Measurements from ENCODE around the gene EHF.

The EHF gene

DNA sequence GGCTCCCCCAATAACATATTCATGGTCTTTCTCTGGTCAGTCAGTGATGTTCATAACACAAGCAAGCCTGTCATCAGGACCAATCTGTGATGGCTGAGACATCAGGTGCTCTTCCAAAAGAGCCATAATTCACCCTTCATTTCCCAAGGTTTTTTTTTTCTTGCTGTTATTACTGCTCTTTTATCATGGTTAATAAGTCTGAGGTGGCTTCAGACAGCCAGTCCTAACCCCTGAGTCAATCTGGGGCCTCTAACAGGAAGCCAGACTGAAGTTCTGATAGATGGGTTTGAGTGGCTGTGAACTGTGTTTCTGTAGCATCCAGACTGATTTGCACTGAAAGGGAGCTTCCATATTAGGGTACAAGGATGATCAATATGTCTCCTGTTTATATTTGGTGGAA is 8.8 kb downstream of the EHF start:
- TF ChIP-seq ARNT (IDR thresholded peaks at IDR 0.05) (no peak), CTBP1 (IDR thresholded peaks at IDR 0.05; ENCODE audit: borderline replicate concordance) (no peak), ZNF384 (IDR thresholded peaks at IDR 0.05) (no peak), ELF4 (IDR thresholded peaks at IDR 0.05) (no peak), BHLHE40 (IDR thresholded peaks at IDR 0.05; ENCODE audit: borderline replicate concordance) (no peak), HDGF (IDR thresholded peaks at IDR 0.05; ENCODE audit: borderline replicate concordance) (no peak), FOXM1 (IDR thresholded peaks at IDR 0.05; ENCODE audit: borderline replicate concordance) (no peak)
- DNase-seq (ENCODE audit: extremely low spot score): no peak
- ChIA-PET POLR2A (no interaction called here), CTCF (no interaction called here)

GRCh38 chr11:34630544-34630943 is 9.7 kb downstream of the EHF start:
- no peak for DNase-seq (ENCODE audit: extremely low spot score)
- TF ChIP-seq FOXA1 (IDR thresholded peaks at IDR 0.05) (no peak), TARDBP (IDR thresholded peaks at IDR 0.05) (no peak), ZNF384 (IDR thresholded peaks at IDR 0.05) (no peak), L3MBTL2 (conservative IDR thresholded peaks at IDR 0.05) (no peak), FOXM1 (IDR thresholded peaks at IDR 0.05; ENCODE audit: borderline replicate concordance) (no peak), NFRKB (IDR thresholded peaks at IDR 0.05) (no peak), SUZ12 (IDR thresholded peaks at IDR 0.05) (no peak), CTBP1 (IDR thresholded peaks at IDR 0.05; ENCODE audit: borderline replicate concordance) (no peak)
- ChIA-PET CTCF (no interaction called here), POLR2A (no interaction called here)

DNA sequence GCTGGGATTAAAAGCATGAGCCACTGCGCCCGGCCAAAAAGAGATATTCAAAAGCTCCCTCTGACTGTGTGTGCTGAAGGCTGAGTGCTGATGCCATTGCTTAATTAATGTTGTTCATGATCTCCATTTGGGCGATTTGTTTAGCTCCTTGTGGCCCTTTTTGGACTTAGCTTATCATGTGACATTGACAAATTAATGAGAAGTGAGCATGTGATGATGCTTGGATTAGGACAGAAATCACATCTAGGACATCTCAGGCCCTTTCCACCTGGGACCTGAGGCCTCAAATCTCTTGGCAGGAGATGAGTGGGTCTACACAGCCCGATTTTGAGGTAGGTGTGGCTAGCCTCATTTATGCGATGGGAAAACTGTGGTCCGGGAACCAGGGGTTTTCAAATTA is 10.4 kb downstream of the EHF start:
- ChIA-PET CTCF (no interaction called here), POLR2A (no interaction called here)
- TF ChIP-seq FOXK2 (IDR thresholded peaks at IDR 0.05) (no peak), ZNF384 (IDR thresholded peaks at IDR 0.05) (no peak), ELF4 (IDR thresholded peaks at IDR 0.05) (no peak), ARNT (IDR thresholded peaks at IDR 0.05) (no peak), NFRKB (IDR thresholded peaks at IDR 0.05) (no peak), SUZ12 (IDR thresholded peaks at IDR 0.05) (no peak), HDGF (IDR thresholded peaks at IDR 0.05; ENCODE audit: borderline replicate concordance) (no peak)
- DNase-seq (ENCODE audit: extremely low spot score): no peak

DNA sequence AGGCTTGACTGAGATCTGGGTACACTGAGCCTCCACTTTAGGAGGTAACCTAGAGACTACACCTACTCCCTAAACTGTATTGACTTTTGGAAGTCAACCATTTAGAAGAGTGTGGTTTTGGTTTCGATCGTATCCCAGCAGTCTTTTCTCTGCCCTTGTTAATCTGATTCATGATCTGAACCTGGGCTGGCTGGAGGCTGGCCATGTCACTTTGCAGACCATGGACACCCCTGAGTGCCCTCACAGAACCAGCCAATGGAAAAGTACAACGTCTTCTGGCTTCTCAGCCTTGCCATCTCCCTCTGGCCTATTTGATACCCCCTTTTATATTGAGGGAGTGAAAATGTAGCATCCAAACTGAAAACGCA is 10.8 kb downstream of the EHF start:
- no peak for TF ChIP-seq FOXA1 (IDR thresholded peaks at IDR 0.05)
- no peak for TF ChIP-seq ELF4 (IDR thresholded peaks at IDR 0.05)
- TF ChIP-seq ZNF384 (IDR thresholded peaks at IDR 0.05): no peak
- no peak for TF ChIP-seq TARDBP (IDR thresholded peaks at IDR 0.05)
- no peak for TF ChIP-seq L3MBTL2 (conservative IDR thresholded peaks at IDR 0.05)
- no peak for TF ChIP-seq CTBP1 (IDR thresholded peaks at IDR 0.05; ENCODE audit: borderline replicate concordance)
- no peak for TF ChIP-seq LEF1 (IDR thresholded peaks at IDR 0.05; ENCODE audit: borderline replicate concordance)
- no peak for TF ChIP-seq ARNT (IDR thresholded peaks at IDR 0.05)
- TF ChIP-seq FOXM1 (IDR thresholded peaks at IDR 0.05; ENCODE audit: borderline replicate concordance): no peak
- no peak for TF ChIP-seq NFRKB (IDR thresholded peaks at IDR 0.05)
- no peak for TF ChIP-seq BHLHE40 (IDR thresholded peaks at IDR 0.05; ENCODE audit: borderline replicate concordance)
- no peak for TF ChIP-seq FOXK2 (IDR thresholded peaks at IDR 0.05)
- no peak for TF ChIP-seq SUZ12 (IDR thresholded peaks at IDR 0.05)
- no peak for TF ChIP-seq SP1 (IDR thresholded peaks at IDR 0.05)
- no peak for TF ChIP-seq HDGF (IDR thresholded peaks at IDR 0.05; ENCODE audit: borderline replicate concordance)
- TF ChIP-seq, protein P1, sequence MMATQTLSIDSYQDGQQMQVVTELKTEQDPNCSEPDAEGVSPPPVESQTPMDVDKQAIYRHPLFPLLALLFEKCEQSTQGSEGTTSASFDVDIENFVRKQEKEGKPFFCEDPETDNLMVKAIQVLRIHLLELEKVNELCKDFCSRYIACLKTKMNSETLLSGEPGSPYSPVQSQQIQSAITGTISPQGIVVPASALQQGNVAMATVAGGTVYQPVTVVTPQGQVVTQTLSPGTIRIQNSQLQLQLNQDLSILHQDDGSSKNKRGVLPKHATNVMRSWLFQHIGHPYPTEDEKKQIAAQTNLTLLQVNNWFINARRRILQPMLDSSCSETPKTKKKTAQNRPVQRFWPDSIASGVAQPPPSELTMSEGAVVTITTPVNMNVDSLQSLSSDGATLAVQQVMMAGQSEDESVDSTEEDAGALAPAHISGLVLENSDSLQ (IDR thresholded peaks at IDR 0.05): no peak
- ChIA-PET POLR2A (no interaction called here), CTCF (no interaction called here)
- no peak for DNase-seq (ENCODE audit: extremely low spot score)

DNA sequence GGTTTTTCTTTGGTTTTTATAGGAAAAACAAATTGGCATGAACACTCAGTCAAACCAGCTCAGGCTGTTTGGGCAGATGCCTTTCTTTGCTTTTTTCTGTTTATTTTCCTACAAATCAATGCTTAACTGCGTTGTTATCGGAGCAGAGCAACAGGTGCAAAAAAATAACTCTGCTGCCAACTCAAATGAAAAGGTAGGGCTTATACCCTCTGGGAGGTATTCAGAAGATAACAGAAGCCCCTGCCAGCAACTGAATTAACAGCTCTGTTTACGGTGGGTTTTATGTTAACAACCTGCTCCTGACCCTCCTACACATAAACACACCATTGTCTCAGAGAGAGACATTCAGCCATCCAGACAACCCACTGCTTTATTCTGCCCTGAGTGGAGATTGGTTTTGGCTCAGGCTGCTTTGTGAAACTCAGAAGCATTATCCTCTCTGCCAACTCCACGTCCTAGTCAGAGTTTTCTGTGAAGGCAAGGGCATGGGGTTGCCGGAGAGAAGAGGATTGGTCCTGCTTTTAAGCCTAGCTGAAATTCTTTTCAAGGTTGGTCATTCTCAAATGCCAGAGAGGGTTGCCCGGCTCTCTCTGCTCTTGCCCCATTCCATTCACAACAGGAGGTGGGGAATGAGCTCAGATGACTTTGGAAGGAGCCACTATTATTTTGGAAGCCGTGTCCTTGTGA is 11.4 kb downstream of the EHF start:
- ChIA-PET CTCF (no interaction called here), POLR2A (no interaction called here)
- TF ChIP-seq HDGF (IDR thresholded peaks at IDR 0.05; ENCODE audit: borderline replicate concordance) (no peak), FOXA1 (IDR thresholded peaks at IDR 0.05) (no peak), SUZ12 (IDR thresholded peaks at IDR 0.05) (no peak), ARNT (IDR thresholded peaks at IDR 0.05) (no peak), NFRKB (IDR thresholded peaks at IDR 0.05) (no peak), ZNF384 (IDR thresholded peaks at IDR 0.05) (no peak), TARDBP (IDR thresholded peaks at IDR 0.05) (no peak), SP1 (IDR thresholded peaks at IDR 0.05) (no peak), FOXM1 (IDR thresholded peaks at IDR 0.05; ENCODE audit: borderline replicate concordance) (no peak), CTBP1 (IDR thresholded peaks at IDR 0.05; ENCODE audit: borderline replicate concordance) (no peak), LEF1 (IDR thresholded peaks at IDR 0.05; ENCODE audit: borderline replicate concordance) (no peak), ELF4 (IDR thresholded peaks at IDR 0.05) (no peak), L3MBTL2 (conservative IDR thresholded peaks at IDR 0.05) (no peak), FOXK2 (IDR thresholded peaks at IDR 0.05) (no peak), BHLHE40 (IDR thresholded peaks at IDR 0.05; ENCODE audit: borderline replicate concordance) (no peak)
- TF ChIP-seq, protein P1 (IDR thresholded peaks at IDR 0.05): no peak
- DNase-seq (ENCODE audit: extremely low spot score): no peak

- POLR2A ChIA-PET: no interaction called here
- CTCF ChIA-PET: no interaction called here
- DNase-seq (ENCODE audit: extremely low spot score): no peak
- TF ChIP-seq BHLHE40 (IDR thresholded peaks at IDR 0.05; ENCODE audit: borderline replicate concordance): no peak
Observed at GRCh38 chr11:34633640-34633989, 12.7 kb downstream of the EHF start.

GRCh38 chr11:34633990-34634693 is 13.2 kb downstream of the EHF start:
- CTCF ChIA-PET: no interaction called here
- TF ChIP-seq CTBP1 (IDR thresholded peaks at IDR 0.05; ENCODE audit: borderline replicate concordance): no peak
- POLR2A ChIA-PET: no interaction called here
- DNase-seq (ENCODE audit: extremely low spot score): no peak
